Tibial artery (tissue), 4 donors: ENCODE measurements around the gene TMEM266.

Source experiments
- DNase-seq, 2 donors: peaks; one replicate each; pipeline ENCODE4 v3.0.0-alpha.2; 2019
- H3K27ac ChIP-seq, 2 donors: fragments of 200-600 bp; sonication (generic) in 1 of 2; 1 replicate in 1 of 2; 2 replicates in 1 of 2; pipeline ENCODE4 v1.5.1; 2018 to 2019; ENCODE audit warnings: mild to moderate bottlenecking in 1 of 2
- H3K27me3 ChIP-seq, 2 donors: fragments of 200-600 bp; sonication (generic) in 1 of 2; one replicate each; pipeline versions ENCODE4 v1.5.1 to v1.6.0; 2016 to 2019
- H3K36me3 ChIP-seq, 3 donors: fragments of 200-600 bp; sonication (generic) in 2 of 3; one replicate each; pipeline ENCODE4 v1.5.1; 2016 to 2019; ENCODE audit warnings: mild to moderate bottlenecking in 2 of 3
- H3K4me1 ChIP-seq, 4 donors: fragments of 200-600 bp; sonication (generic) in 2 of 4; 1 replicate in 3 of 4; 2 replicates in 1 of 4; pipeline ENCODE4 v1.5.1; 2016 to 2019
- H3K4me3 ChIP-seq, 2 donors: fragments of 200-600 bp; sonication (generic) in 1 of 2; 1 replicate in 1 of 2; 2 replicates in 1 of 2; pipeline ENCODE4 v1.5.1; 2018 to 2019; ENCODE audit warnings: mild to moderate bottlenecking in 2 of 2
- H3K9me3 ChIP-seq, 3 donors: fragments of 200-600 bp; sonication (generic) in 1 of 3; one replicate each; pipeline ENCODE4 v1.5.1; 2016 to 2019
- intact Hi-C: fragments of 100-400 bp; cut with DNase I; formaldehyde crosslinking; loops from one replicate; pipeline ENCODE4 v1.15.0; 2023; ENCODE audit warnings: low total_unique reads
- TF ChIP-seq, protein P1 (sequence below), 2 experiments: fragments of 200-600 bp in 1 of 2; fragments of 450-650 bp in 1 of 2; IDR thresholded peaks; one replicate each; pipeline ENCODE4 v1.5.1; 2017 to 2019; ENCODE audit warnings: antibody characterized with exemption in 2 of 2, mild to moderate bottlenecking in 1 of 2, moderate library complexity in 1 of 2

The TMEM266 gene

DNA sequence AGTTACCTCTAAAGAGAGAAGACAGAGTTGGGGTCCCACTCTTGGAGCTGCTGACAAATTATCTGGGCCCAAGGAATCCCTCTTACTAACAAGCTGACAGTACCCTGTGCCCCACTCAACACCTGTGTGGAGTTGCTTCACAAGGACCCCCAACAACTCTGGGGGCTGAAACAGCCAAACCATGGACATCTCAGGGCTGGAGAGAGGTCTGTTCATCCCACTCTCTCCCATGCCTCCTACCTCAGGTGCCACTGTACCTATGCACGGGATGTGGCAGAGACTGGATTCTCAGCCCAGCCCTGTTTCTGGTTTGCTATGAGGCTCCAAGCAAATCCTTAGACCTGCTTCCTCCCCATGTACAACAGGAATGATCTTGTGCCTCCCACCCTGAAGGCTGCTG is 149.7 kb downstream of the TMEM266 start:
- H3K27ac ChIP-seq, result no peak overlapping the region
- H3K4me3 ChIP-seq, result no peak overlapping the region
- DNase-seq, result no peak
- intact Hi-C loops, result no loop called here
- H3K4me1 ChIP-seq, result peaks cover 0 to 4% (median 0%) of the 10 kb centered on the region in 4 donors
- TF ChIP-seq, protein P1, sequence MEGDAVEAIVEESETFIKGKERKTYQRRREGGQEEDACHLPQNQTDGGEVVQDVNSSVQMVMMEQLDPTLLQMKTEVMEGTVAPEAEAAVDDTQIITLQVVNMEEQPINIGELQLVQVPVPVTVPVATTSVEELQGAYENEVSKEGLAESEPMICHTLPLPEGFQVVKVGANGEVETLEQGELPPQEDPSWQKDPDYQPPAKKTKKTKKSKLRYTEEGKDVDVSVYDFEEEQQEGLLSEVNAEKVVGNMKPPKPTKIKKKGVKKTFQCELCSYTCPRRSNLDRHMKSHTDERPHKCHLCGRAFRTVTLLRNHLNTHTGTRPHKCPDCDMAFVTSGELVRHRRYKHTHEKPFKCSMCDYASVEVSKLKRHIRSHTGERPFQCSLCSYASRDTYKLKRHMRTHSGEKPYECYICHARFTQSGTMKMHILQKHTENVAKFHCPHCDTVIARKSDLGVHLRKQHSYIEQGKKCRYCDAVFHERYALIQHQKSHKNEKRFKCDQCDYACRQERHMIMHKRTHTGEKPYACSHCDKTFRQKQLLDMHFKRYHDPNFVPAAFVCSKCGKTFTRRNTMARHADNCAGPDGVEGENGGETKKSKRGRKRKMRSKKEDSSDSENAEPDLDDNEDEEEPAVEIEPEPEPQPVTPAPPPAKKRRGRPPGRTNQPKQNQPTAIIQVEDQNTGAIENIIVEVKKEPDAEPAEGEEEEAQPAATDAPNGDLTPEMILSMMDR (IDR thresholded peaks at IDR 0.05), result no peak
- H3K36me3 ChIP-seq, result peaks cover 17 to 61% (median 53%) of the 10 kb centered on the region in 3 donors
- H3K27me3 ChIP-seq, result no peaks in the 10 kb centered on the region
- no peaks in the 10 kb centered on the region for H3K9me3 ChIP-seq

- no peak overlapping the region for H3K4me3 ChIP-seq
- peaks cover 21 to 65% (median 57%) of the 10 kb centered on the region in 3 donors for H3K36me3 ChIP-seq
- no peaks in the 10 kb centered on the region for H3K27me3 ChIP-seq
- intact Hi-C loops, result no loop called here
- H3K9me3 ChIP-seq, result no peaks in the 10 kb centered on the region
- peaks cover 0 to 4% (median 0%) of the 10 kb centered on the region in 4 donors for H3K4me1 ChIP-seq
- H3K27ac ChIP-seq, result no peak overlapping the region
- DNase-seq, result no peak
- TF ChIP-seq, protein P1 (IDR thresholded peaks at IDR 0.05), result no peak
Measured at GRCh38 chr15:76209942-76210341, 150.2 kb downstream of the TMEM266 start.

GRCh38 chr15:76215634-76216033 is 155.8 kb downstream of the TMEM266 start:
- intact Hi-C loops, result no loop called here
- Histone ChIP-seq H3K36me3 (peaks cover 28 to 55% (median 48%) of the 10 kb centered on the region in 3 donors), H3K27ac (no peak overlapping the region)

DNA sequence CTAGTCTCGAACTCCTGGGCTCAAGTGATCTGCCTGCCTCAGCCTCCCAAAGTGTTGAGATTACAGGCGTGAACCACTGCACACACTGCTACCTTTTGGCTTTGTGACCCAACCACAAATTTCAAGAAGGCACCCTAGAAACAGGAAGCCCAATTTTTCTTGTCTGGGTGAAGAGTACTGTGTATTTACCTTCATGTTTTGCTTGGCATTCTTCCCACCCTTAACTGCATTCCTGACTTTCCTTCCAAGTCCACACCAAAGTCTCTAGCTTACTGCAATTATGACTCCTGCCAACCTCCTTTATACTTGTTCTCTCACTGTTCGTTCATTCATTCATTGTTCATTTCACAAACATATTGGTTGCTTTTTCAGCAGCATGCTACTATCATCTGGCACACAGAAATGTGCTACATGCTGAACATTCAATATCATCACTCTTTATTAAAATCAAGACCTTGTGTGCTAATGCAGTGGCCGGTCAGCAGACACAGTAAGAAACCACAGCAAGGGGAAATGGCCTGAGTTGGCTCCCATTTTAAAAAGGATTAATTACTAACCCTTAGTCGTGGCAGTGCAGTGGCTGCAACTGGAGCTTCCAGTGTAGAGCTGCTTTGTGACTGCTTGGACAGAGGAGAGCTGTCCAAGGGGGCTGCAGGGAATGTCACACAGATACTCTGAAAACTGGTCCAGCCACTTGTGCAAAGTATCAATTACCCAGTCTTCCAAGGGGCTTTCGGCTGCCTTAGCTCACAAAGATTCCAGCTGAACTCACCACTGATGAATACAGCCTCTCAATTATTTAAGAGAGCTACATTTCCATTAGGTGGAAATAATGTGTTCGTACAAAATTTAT is 157.5 kb downstream of the TMEM266 start:
- H3K4me3 ChIP-seq, result no peak overlapping the region
- TF ChIP-seq, protein P1 (IDR thresholded peaks at IDR 0.05), result no peak
- H3K9me3 ChIP-seq, result no peaks in the 10 kb centered on the region
- peaks cover 32 to 49% (median 41%) of the 10 kb centered on the region in 3 donors for H3K36me3 ChIP-seq
- H3K27me3 ChIP-seq, result no peaks in the 10 kb centered on the region
- peaks cover 0 to 4% (median 2%) of the 10 kb centered on the region in 4 donors for H3K4me1 ChIP-seq
- H3K27ac ChIP-seq, result no peak overlapping the region
- intact Hi-C loops, result no loop called here
- no peak for DNase-seq

More at GRCh38 chr15:76215634-76216033, 155.8 kb downstream of the TMEM266 start:
- H3K9me3 ChIP-seq, result no peaks in the 10 kb centered on the region
- H3K4me1 ChIP-seq, result peaks cover 0 to 4% (median 2%) of the 10 kb centered on the region in 4 donors
- TF ChIP-seq, protein P1 (IDR thresholded peaks at IDR 0.05), result no peak
- no peak overlapping the region for H3K4me3 ChIP-seq
- no peaks in the 10 kb centered on the region for H3K27me3 ChIP-seq
- no peak for DNase-seq

GRCh38 chr15:76217882-76218217 is 158.1 kb downstream of the TMEM266 start:
- Histone ChIP-seq H3K36me3 (peaks cover 33 to 48% (median 35%) of the 10 kb centered on the region in 3 donors), H3K4me1 (peaks cover 0 to 4% (median 2%) of the 10 kb centered on the region in 4 donors), H3K27me3 (no peaks in the 10 kb centered on the region), H3K27ac (no peak overlapping the region), H3K9me3 (no peaks in the 10 kb centered on the region), H3K4me3 (no peak overlapping the region)
- DNase-seq, result no peak
- intact Hi-C loops, result no loop called here
- TF ChIP-seq, protein P1 (IDR thresholded peaks at IDR 0.05), result no peak
